Suprapubic skin (tissue), 4 donors: ENCODE data around the gene PCSK1. TPM values are rescaled to one million over a fixed set of nuclear protein-coding genes. Genes with fewer than 3 reads are reported as not detected.

ENCODE experiments used
- DNase-seq, 2 donors: peaks; one replicate each; pipeline ENCODE4 v3.0.0-alpha.2; 2019; ENCODE audit warnings: low spot score in 2 of 2
- H3K27ac ChIP-seq: fragments of 200-600 bp; sonication (generic); one replicate; pipeline ENCODE4 v1.5.1; 2019
- H3K27me3 ChIP-seq: fragments of 200-600 bp; sonication (generic); one replicate; pipeline ENCODE4 v1.5.1; 2019
- H3K36me3 ChIP-seq: fragments of 200-600 bp; sonication (generic); one replicate; pipeline ENCODE4 v1.5.1; 2019
- H3K4me1 ChIP-seq: fragments of 200-600 bp; sonication (generic); one replicate; pipeline ENCODE4 v1.5.1; 2019
- H3K4me3 ChIP-seq: fragments of 200-600 bp; sonication (generic); one replicate; pipeline ENCODE4 v1.5.1; 2019; ENCODE audit warnings: mild to moderate bottlenecking
- H3K9me3 ChIP-seq: fragments of 200-600 bp; sonication (generic); one replicate; pipeline ENCODE4 v1.5.1; 2019
- CTCF ChIP-seq, 2 donors: fragments of 200-600 bp in 1 of 2; fragments of 450-650 bp in 1 of 2; sonication (generic) in 1 of 2; IDR thresholded peaks; one replicate each; pipeline ENCODE4 v1.5.1; 2016 to 2019; ENCODE audit warnings: antibody characterized with exemption in 2 of 2, mild to moderate bottlenecking in 1 of 2, moderate library complexity in 1 of 2
- EP300 ChIP-seq: sonication (generic); formaldehyde crosslinking; IDR thresholded peaks from one replicate; pipeline ENCODE4 v1.6.1; 2017; ENCODE audit warnings: antibody characterized with exemption
- POLR2A ChIP-seq, 2 donors: fragments of 450-650 bp; IDR thresholded peaks; one replicate each; pipeline ENCODE4 v1.6.1; 2017; ENCODE audit warnings: antibody characterized with exemption in 2 of 2, mild to moderate bottlenecking in 2 of 2, moderate library complexity in 2 of 2
- POLR2AphosphoS5 ChIP-seq, 3 donors: sonication (generic); formaldehyde crosslinking; IDR thresholded peaks; one replicate each; pipeline ENCODE4 v1.6.1; 2017; ENCODE audit warnings: antibody characterized with exemption in 3 of 3
- WGBS: methylation state at CpG from one replicate; pipeline ENCODE4 v1.1.5; 2018; 5-methylcytosine and 5-hydroxymethylcytosine counted together
- total RNA-seq, 4 donors: library from RNA; depleted of rRNA; stranded (reverse); fragments of >200 nt; gene quantifications; one replicate each; pipeline ENCODE4 v1.1.0, GENCODE V29; 2016

Gene PCSK1
- total RNA-seq, 4 donors from 2014 or later: 0.25 to 1.4 (median 0.36) TPM

- no peaks in the 10 kb centered on the region for H3K4me1 ChIP-seq
- DNase-seq: no peak
- H3K4me3 ChIP-seq: no peak overlapping the region
- H3K27me3 ChIP-seq: no peaks in the 10 kb centered on the region
- TF ChIP-seq POLR2AphosphoS5 (IDR thresholded peaks at IDR 0.05) (no peak), POLR2A (IDR thresholded peaks at IDR 0.05) (no peak)
- H3K9me3 ChIP-seq: no peaks in the 10 kb centered on the region
- H3K36me3 ChIP-seq: no peaks in the 10 kb centered on the region
- no peak overlapping the region for H3K27ac ChIP-seq
- WGBS: 80% methylated on average over 4 of the region's 4 CpGs
These were observed 41.0 kb upstream of the PCSK1 start for GRCh38 chr5:96474073-96474472.

- Histone ChIP-seq H3K4me1 (no peaks in the 10 kb centered on the region), H3K27me3 (no peaks in the 10 kb centered on the region), H3K36me3 (no peaks in the 10 kb centered on the region), H3K27ac (no peak overlapping the region), H3K9me3 (no peaks in the 10 kb centered on the region), H3K4me3 (no peak overlapping the region)
- no peak for DNase-seq
- WGBS: 19% methylated on average over 1 of the region's 1 CpG
- no peak for TF ChIP-seq POLR2A (IDR thresholded peaks at IDR 0.05)
- no peak for TF ChIP-seq POLR2AphosphoS5 (IDR thresholded peaks at IDR 0.05)
- no peak for TF ChIP-seq CTCF (IDR thresholded peaks at IDR 0.05)
- no peak for TF ChIP-seq EP300
These were observed 40.1 kb upstream of the PCSK1 start for GRCh38 chr5:96473155-96473554.

GRCh38 chr5:96470785-96471184 lies 37.7 kb upstream of the PCSK1 start:
- no peak for DNase-seq
- Histone ChIP-seq H3K27me3 (no peaks in the 10 kb centered on the region), H3K4me3 (no peak overlapping the region), H3K36me3 (no peaks in the 10 kb centered on the region), H3K9me3 (no peaks in the 10 kb centered on the region), H3K27ac (no peak overlapping the region), H3K4me1 (no peaks in the 10 kb centered on the region)
- TF ChIP-seq POLR2A (IDR thresholded peaks at IDR 0.05): no peak
- TF ChIP-seq CTCF (IDR thresholded peaks at IDR 0.05): no peak
- no peak for TF ChIP-seq EP300
- TF ChIP-seq POLR2AphosphoS5 (IDR thresholded peaks at IDR 0.05): no peak
- 93% methylated on average over 1 of the region's 1 CpG for WGBS

GRCh38 chr5:96468956-96469355 lies 35.9 kb upstream of the PCSK1 start:
- no peak overlapping the region for H3K27ac ChIP-seq
- H3K4me3 ChIP-seq: no peak overlapping the region
- H3K27me3 ChIP-seq: no peaks in the 10 kb centered on the region
- TF ChIP-seq POLR2AphosphoS5 (IDR thresholded peaks at IDR 0.05) (no peak), EP300 (no peak), POLR2A (IDR thresholded peaks at IDR 0.05) (no peak), CTCF (IDR thresholded peaks at IDR 0.05) (no peak)
- no peaks in the 10 kb centered on the region for H3K4me1 ChIP-seq
- DNase-seq: no peak
- 74% methylated on average over 5 of the region's 5 CpGs for WGBS
- no peaks in the 10 kb centered on the region for H3K36me3 ChIP-seq
- no peaks in the 10 kb centered on the region for H3K9me3 ChIP-seq

GRCh38 chr5:96463091-96463490 lies 30.0 kb upstream of the PCSK1 start:
- WGBS: 65% methylated on average over 2 of the region's 2 CpGs
- no peaks in the 10 kb centered on the region for H3K9me3 ChIP-seq
- no peaks in the 10 kb centered on the region for H3K27me3 ChIP-seq
- no peak overlapping the region for H3K27ac ChIP-seq
- H3K4me1 ChIP-seq: no peaks in the 10 kb centered on the region
- no peak for DNase-seq
- H3K36me3 ChIP-seq: no peaks in the 10 kb centered on the region
- no peak overlapping the region for H3K4me3 ChIP-seq
- TF ChIP-seq POLR2A (IDR thresholded peaks at IDR 0.05) (no peak), CTCF (IDR thresholded peaks at IDR 0.05) (no peak), POLR2AphosphoS5 (IDR thresholded peaks at IDR 0.05) (no peak), EP300 (no peak)
